ENCODE results near the gene ZNF3. TPM values are rescaled to one million over a fixed set of nuclear protein-coding genes. Genes with fewer than 3 reads are reported as not detected.

ZNF3 gene
- total RNA-seq, 2 donors from 2014 or later: 20.5 to 21.4 TPM

DNA sequence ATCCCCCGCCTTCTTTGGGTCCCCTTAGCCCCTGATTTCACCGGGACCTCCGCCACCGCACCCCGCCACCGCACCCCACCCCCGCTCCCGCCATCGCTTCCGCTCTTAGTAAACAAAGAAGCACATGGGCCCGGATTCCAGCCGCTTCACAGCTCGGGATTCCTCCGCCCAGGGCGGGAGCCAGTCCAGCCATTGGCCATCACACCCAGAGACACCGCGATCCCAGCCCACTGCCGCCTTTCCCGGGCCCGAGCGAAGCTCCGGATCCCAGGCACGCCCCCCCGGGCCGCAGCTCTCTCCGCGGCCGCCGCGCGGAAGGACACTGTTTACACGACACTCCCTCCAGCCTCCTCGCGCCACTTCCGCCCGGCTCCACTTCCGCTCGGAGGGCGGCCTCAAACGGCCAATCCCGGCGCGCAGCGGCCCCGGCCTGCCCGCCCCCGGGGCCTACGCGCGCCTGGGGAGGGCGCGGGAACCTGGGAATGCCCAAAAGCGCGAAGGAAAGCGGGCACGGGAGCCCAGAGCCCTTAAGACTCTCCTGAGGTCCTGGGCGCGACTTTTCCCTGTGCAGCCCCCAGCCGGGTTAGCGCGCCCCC lies 19.0 kb upstream of the ZNF3 start:
- WGBS: under 1% methylated on average over 61 of the region's 61 CpGs
- peak; percentile 95 for DNase-seq (ENCODE audit: low spot score)
- H3K4me3 ChIP-seq: peak overlapping the region; percentile 57 to 58
- peak overlapping the region; percentile 90 to 93 for H3K27ac ChIP-seq
- H3K27me3 ChIP-seq (replicated peaks; ENCODE audit: insufficient read depth): no peaks in the 10 kb centered on the region
- peaks cover 9% of the 10 kb centered on the region for H3K4me1 ChIP-seq (replicated peaks)
- intact Hi-C loops (cut with DNase I): no loop called here
- H3K9me3 ChIP-seq: no peaks in the 10 kb centered on the region
- peaks cover 7 to 23% of the 10 kb centered on the region in 2 donors for H3K36me3 ChIP-seq
- TF ChIP-seq POLR2A (IDR thresholded peaks at IDR 0.05) (peak; percentile 60), CTCF (IDR thresholded peaks at IDR 0.05) (peak in 1 of 4 experiments; percentile 27), POLR2AphosphoS5 (IDR thresholded peaks at IDR 0.05) (peak; percentile 89)

DNA sequence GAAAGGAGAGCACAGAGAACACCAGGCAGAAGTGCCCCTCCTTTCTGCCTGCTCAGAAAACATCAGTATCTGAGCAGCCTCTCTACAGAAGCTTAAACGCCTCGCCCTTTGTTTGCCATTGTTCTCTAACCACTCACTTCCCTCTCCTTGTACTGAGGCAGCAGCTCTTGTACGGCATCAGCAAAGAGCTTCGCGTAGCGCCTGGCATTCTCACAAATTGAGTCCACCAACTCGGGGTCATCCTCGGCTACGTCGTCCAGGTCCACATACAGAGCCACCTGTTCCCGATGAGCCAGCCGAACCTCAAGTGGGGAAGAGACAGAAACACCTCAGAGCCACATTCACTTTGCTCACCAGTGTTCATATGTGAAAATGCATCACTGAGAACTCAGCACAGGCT lies 17.9 kb upstream of the ZNF3 start:
- intact Hi-C loops (cut with DNase I): no loop called here
- H3K36me3 ChIP-seq: peaks cover 7 to 33% of the 10 kb centered on the region in 2 donors
- peak overlapping the region; percentile 90 to 93 for H3K27ac ChIP-seq
- no peaks in the 10 kb centered on the region for H3K27me3 ChIP-seq (replicated peaks; ENCODE audit: insufficient read depth)
- H3K4me3 ChIP-seq: peak overlapping the region; percentile 57 to 58
- TF ChIP-seq POLR2AphosphoS5 (IDR thresholded peaks at IDR 0.05): no peak
- TF ChIP-seq CTCF (IDR thresholded peaks at IDR 0.05): no peak
- TF ChIP-seq POLR2A (IDR thresholded peaks at IDR 0.05): no peak
- no peaks in the 10 kb centered on the region for H3K9me3 ChIP-seq
- H3K4me1 ChIP-seq (replicated peaks): peaks cover 9% of the 10 kb centered on the region
- no peak for DNase-seq (ENCODE audit: low spot score)
- 31% methylated on average over 12 of the region's 12 CpGs for WGBS

DNA sequence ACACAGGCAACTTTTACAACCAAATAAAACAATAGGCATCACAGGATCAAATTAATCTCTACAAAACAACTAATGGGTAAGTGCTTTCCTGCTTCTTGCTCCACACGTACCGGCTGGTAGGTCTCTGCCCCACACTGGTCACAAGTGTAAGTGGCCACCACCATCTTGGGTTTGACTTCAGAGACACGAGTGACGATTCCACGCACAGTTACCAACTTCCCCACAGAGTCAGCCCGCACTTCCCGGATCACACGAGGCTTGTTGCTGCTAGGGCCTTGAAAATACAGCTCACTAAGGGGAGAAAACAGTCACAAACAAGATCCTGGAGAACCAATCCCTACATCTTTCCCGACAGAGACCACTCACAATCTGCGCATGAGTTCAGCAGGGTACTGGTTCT lies 17.4 kb upstream of the ZNF3 start:
- Histone ChIP-seq H3K4me3 (no peak overlapping the region), H3K27me3 (replicated peaks; ENCODE audit: insufficient read depth) (no peaks in the 10 kb centered on the region), H3K36me3 (peaks cover 7 to 37% of the 10 kb centered on the region in 2 donors), H3K27ac (peak overlapping the region in 1 of 2 donors; percentile 93), H3K9me3 (no peaks in the 10 kb centered on the region), H3K4me1 (replicated peaks) (peaks cover 9% of the 10 kb centered on the region)
- WGBS: 78% methylated on average over 10 of the region's 10 CpGs
- intact Hi-C loops (cut with DNase I): no loop called here
- no peak for TF ChIP-seq POLR2AphosphoS5 (IDR thresholded peaks at IDR 0.05)
- TF ChIP-seq CTCF (IDR thresholded peaks at IDR 0.05): no peak
- DNase-seq (ENCODE audit: low spot score): no peak

DNA sequence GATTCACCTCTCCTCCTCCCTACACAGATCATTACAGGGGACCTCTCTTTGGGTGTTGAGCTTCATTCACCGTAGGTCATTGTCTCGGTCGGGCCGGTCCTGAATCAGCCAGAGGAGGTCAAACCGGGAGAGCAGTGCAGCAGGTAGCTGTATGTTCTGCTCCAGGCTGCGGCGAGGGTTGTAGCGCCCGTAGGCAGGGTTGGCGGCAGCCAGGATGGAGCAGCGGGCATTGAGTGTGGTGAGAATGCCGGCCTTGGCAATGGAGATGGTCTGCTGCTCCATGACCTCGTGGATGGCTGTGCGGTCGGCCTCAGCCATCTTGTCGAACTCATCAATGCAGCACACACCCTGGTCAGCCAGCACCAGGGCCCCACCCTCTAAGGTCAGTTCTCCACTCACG lies 14.2 kb upstream of the ZNF3 start:
- DNase-seq (ENCODE audit: low spot score): no peak
- Histone ChIP-seq H3K27me3 (replicated peaks; ENCODE audit: insufficient read depth) (no peaks in the 10 kb centered on the region), H3K9me3 (no peaks in the 10 kb centered on the region), H3K4me1 (replicated peaks) (peaks cover 9% of the 10 kb centered on the region), H3K36me3 (peaks cover 7 to 65% of the 10 kb centered on the region in 2 donors), H3K4me3 (no peak overlapping the region), H3K27ac (no peak overlapping the region)
- WGBS: 90% methylated on average over 17 of the region's 17 CpGs
- TF ChIP-seq POLR2AphosphoS5 (IDR thresholded peaks at IDR 0.05): no peak
- TF ChIP-seq CTCF (IDR thresholded peaks at IDR 0.05): no peak
- no peak for TF ChIP-seq POLR2A (IDR thresholded peaks at IDR 0.05)
- intact Hi-C loops (cut with DNase I): no loop called here

DNA sequence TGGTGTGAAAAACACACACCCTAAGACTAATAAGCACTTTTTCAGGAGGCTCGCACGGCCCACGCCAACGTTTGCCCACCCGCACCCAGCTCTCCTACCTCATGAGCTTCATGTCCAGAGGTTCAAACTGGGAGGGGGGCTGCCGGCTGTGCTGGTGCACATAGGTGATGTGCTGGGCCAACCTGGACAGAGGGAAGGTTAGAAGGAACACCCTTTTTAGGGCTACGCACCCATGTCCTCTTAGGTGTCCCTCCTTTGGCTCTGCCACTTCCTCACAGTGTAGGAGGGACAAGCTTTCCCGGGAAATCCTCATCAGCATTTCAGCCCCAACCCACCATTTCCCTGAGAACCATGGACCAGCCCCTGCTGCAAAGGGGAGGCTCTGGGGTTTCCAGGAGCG lies 13.8 kb upstream of the ZNF3 start:
- H3K9me3 ChIP-seq: no peaks in the 10 kb centered on the region
- WGBS: 83% methylated on average over 9 of the region's 9 CpGs
- peaks cover 7 to 65% of the 10 kb centered on the region in 2 donors for H3K36me3 ChIP-seq
- H3K27ac ChIP-seq: no peak overlapping the region
- intact Hi-C loops (cut with DNase I): no loop called here
- no peak for TF ChIP-seq POLR2AphosphoS5 (IDR thresholded peaks at IDR 0.05)
- TF ChIP-seq CTCF (IDR thresholded peaks at IDR 0.05): no peak
- no peak for TF ChIP-seq POLR2A (IDR thresholded peaks at IDR 0.05)
- DNase-seq (ENCODE audit: low spot score): no peak
- peaks cover 9% of the 10 kb centered on the region for H3K4me1 ChIP-seq (replicated peaks)
- H3K4me3 ChIP-seq: no peak overlapping the region
- H3K27me3 ChIP-seq (replicated peaks; ENCODE audit: insufficient read depth): no peaks in the 10 kb centered on the region

Measured in prostate gland (tissue), 2 donors.